Activated CD4-positive, alpha-beta T cell treated with anti-CD3 and anti-CD28 coated beads, Interleukin-2, amount 10 ng/mL, durations not matched to agents 24 days and 14 days (primary cell): ENCODE data around the gene ZNF512B. TPM values are rescaled to one million over a fixed set of nuclear protein-coding genes. Genes with fewer than 3 reads are reported as not detected.

Experiments
- DNase-seq: peaks from one replicate; pipeline ENCODE4 v3.0.0; 2022
- H3K27ac Mint-ChIP-seq: one replicate; pipeline ENCODE4 v1.8.0; 2022; ENCODE audit warnings: mild to moderate bottlenecking, mixed read lengths
- H3K27me3 Mint-ChIP-seq: one replicate; pipeline ENCODE4 v1.8.0; 2022; ENCODE audit warnings: mixed read lengths
- H3K36me3 Mint-ChIP-seq: one replicate; pipeline ENCODE4 v1.8.0; 2022; ENCODE audit warnings: low read depth, mild to moderate bottlenecking, mixed read lengths
- H3K4me1 Mint-ChIP-seq: one replicate; pipeline ENCODE4 v1.8.0; 2021; ENCODE audit warnings: mixed read lengths
- H3K4me3 Mint-ChIP-seq: one replicate; pipeline ENCODE4 v1.8.0; 2022; ENCODE audit warnings: mild to moderate bottlenecking, moderate library complexity, mixed read lengths
- H3K9me3 Mint-ChIP-seq: one replicate; pipeline ENCODE4 v1.8.0; 2021; ENCODE audit warnings: mixed read lengths
- intact Hi-C: fragments of 100-400 bp; cut with micrococcal nuclease; formaldehyde crosslinking; loops from one replicate; pipeline ENCODE4 v1.15.1; 2023
- total RNA-seq: library from RNA; stranded (reverse); gene quantifications from 2 replicates; pipeline ENCODE4 v1.2.3, GENCODE V29; 2022

ZNF512B gene
- total RNA-seq, 1 donor from 2014 or later: 26.0 TPM

- no peak for DNase-seq
- intact Hi-C loops: no loop called here
- peaks cover 31% of the 10 kb centered on the region for H3K4me1 Mint-ChIP-seq
- peaks cover 10% of the 10 kb centered on the region for H3K36me3 Mint-ChIP-seq
- H3K27ac Mint-ChIP-seq: peak overlapping the region; percentile 4
- no peaks in the 10 kb centered on the region for H3K9me3 Mint-ChIP-seq
- no peak overlapping the region for H3K4me3 Mint-ChIP-seq
- no peaks in the 10 kb centered on the region for H3K27me3 Mint-ChIP-seq
These were observed 61.6 kb downstream of the ZNF512B start for GRCh38 chr20:63908008-63908682.

Other genes with a start within 250 kb of the ZNF512B start
- gene LIME1, start 233.3 kb downstream of the ZNF512B start, total RNA-seq: 10.1 and 12.2 TPM in 2 replicates
- gene SLC2A4RG, start 230.2 kb downstream of the ZNF512B start, total RNA-seq: 41.0 and 43.6 TPM in 2 replicates
- gene ZBTB46, start 138.7 kb downstream of the ZNF512B start, total RNA-seq: 0.84 and 1.0 TPM in 2 replicates
- 0.19 TPM in 1 of 2 replicates, not detected in the other for gene ABHD16B, start 108.4 kb downstream of the ZNF512B start, total RNA-seq
- 75.9 and 78.8 TPM in 2 replicates for gene TPD52L2, start 104.7 kb downstream of the ZNF512B start, total RNA-seq
- 42.3 and 43.1 TPM in 2 replicates for gene DNAJC5, start 74.8 kb downstream of the ZNF512B start, total RNA-seq
- 48.1 and 49.5 TPM in 2 replicates for gene UCKL1, start 13.5 kb downstream of the ZNF512B start, total RNA-seq
- 34.4 and 37.5 TPM in 2 replicates for gene SAMD10, start 9.7 kb upstream of the ZNF512B start, total RNA-seq
- gene PRPF6, start 11.2 kb upstream of the ZNF512B start, total RNA-seq: 79.5 and 81.3 TPM in 2 replicates
- 5.5 and 6.8 TPM in 2 replicates for gene C20orf204, start 66.3 kb upstream of the ZNF512B start, total RNA-seq
- gene SOX18, start 79.7 kb upstream of the ZNF512B start, total RNA-seq: 0.84 and 0.92 TPM in 2 replicates
- 35.4 and 36.8 TPM in 2 replicates for gene TCEA2, start 93.3 kb upstream of the ZNF512B start, total RNA-seq
- 50.0 TPM in 2 replicates for gene RGS19, start 109.6 kb upstream of the ZNF512B start, total RNA-seq
- 0.23 and 0.28 TPM in 2 replicates for gene OPRL1, start 110.2 kb upstream of the ZNF512B start, total RNA-seq
- 0.23 TPM in 1 of 2 replicates, not detected in the other for gene LKAAEAR1, start 114.5 kb upstream of the ZNF512B start, total RNA-seq
- not detected in 2 replicates for gene NPBWR2, start 137.6 kb upstream of the ZNF512B start, total RNA-seq
- gene MYT1, start 194.5 kb upstream of the ZNF512B start, total RNA-seq: not detected in 2 replicates